Measurements from ENCODE around the gene RAMP3. TPM values are rescaled to one million over a fixed set of nuclear protein-coding genes. Genes with fewer than 3 reads are reported as not detected.
A peak's percentile ranks its signal among the peaks of the same experiment; 100 is the strongest.
"Not testable (repeated sequence)": the region's sequence is repeated elsewhere in the genome, so short reads cannot be mapped to it uniquely, and the experiment has no call there.

RAMP3 gene
- total and polyA plus RNA-seq, 2 donors (not counting 1 experiment from before 2014, with no cell fraction given): 0.17 TPM; not detected in 1

DNA sequence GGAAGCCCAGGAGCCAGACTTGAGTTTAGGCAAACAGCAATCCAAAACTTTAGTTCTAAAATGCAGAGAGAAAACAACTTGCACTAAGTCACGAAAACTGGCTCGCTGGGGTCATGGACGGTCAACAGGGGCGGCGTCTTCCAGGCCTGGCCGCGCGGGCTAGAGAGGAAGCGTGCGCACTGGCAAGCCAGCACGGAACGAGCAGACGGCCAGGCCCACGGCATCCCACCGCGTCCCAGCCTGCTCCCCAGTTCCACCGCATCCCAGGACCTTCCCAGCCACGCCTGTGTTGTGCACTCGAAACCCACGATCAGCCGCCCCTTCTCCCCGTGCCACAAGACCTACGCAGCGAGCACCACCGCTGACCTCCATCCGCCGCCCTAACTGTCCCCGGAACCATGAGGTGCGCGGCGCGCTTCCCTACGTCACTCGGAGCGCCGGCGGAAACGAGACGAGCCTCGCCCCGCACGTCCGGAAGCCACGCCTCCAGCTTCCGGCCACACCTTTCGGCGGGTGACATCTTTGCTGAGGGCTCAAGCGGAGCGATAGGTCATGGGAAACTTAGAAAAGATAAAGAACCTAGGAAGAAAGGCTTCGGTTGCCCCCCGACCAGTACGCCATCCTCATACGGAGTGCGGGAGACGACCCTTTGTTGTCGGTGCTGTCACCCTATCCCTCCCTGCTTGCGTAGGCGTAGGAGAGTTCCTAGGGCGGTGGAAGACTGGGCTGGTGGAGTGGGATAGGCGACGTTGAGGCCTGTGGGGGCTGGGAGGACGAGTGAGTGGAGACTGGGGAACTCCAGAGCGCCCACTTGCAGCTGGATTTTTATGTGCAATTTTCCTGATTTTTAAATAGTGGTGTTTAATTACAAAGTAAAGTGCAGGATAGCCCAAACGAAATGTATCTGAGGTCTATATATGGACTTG, 46.0 kb upstream of the RAMP3 start, which contains the start of gene TBRG4:
TBRG4 (minus strand) TSS at position 400 of the 926 bp plus-strand sequence. CDS start 2,460 bp downstream, outside the sequence.
- Histone ChIP-seq H4K20me1 (ENCODE audit: control insufficient read depth, extremely low read depth, insufficient read depth, low read length) (no peaks in the 10 kb centered on the region), H3K27ac (ENCODE audit: insufficient read depth, low read length) (peak within 1 kb of the TSS; percentile 95), H2AFZ (ENCODE audit: low read length) (peak within 1 kb of the TSS; percentile 97), H3K36me3 (ENCODE audit: control insufficient read depth, insufficient read depth, low read length) (peaks cover 11% of the 10 kb centered on the region), H3K79me2 (ENCODE audit: control insufficient read depth, insufficient read depth, low read length) (peaks cover 44% of the 10 kb centered on the region), H3K4me3 (replicated peaks in 1 of 4; ENCODE audit: control extremely low read depth in 1 of 4, insufficient read depth in 1 of 4, low read depth in 3 of 4, low read length in 4 of 4) (peak within 1 kb of the TSS; percentile 69 to 92 (median 90)), H3K27me3 (ENCODE audit: control insufficient read depth, insufficient read depth, low read length) (peaks cover 5% of the 10 kb centered on the region), H3K9ac (ENCODE audit: insufficient read depth, low read length) (peak within 1 kb of the TSS; percentile 92), H3K4me1 (ENCODE audit: control insufficient read depth, extremely low read depth, insufficient read depth, low read length) (peaks cover 7% of the 10 kb centered on the region), H3K4me2 (ENCODE audit: extremely low read depth, insufficient read depth, low read length) (peak within 1 kb of the TSS; percentile 69), H3K9me3 (ENCODE audit: control insufficient read depth, insufficient read depth, low read depth, low read length) (no peaks in the 10 kb centered on the region)
- peak; percentile 92 for DNase-seq (ENCODE audit: low read depth in 2 of 2)
- TF ChIP-seq EZH2 (IDR thresholded peaks at IDR 0.05; ENCODE audit: low read length, missing control alignments) (no peak), CTCF (conservative IDR thresholded peaks at IDR 0.05 in 1 of 2, IDR thresholded peaks at IDR 0.05 in 1 of 2; ENCODE audit: low read depth in 1 of 2, low read length in 2 of 2) (peak; percentile 29 to 42)

DNA sequence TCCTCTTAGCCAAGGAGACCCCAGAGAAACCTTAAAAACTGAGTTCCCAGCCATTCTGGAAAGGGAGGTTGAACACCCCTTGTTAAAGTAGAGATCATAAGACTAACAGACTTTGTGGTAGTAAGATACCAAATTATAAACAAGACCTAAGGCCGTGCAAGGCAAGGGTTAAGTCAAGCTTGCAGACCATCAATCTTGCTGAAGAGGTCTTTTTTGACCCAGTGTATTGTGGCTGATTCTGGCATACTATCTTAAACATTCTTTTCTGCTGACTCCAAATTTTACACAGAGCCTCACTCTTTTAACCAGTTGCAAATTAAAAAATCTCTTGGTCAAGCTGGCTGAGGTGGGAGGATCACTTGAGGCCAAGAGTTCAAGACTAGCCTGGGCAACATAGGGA, 44.9 kb upstream of the RAMP3 start:
- Histone ChIP-seq H3K9ac (ENCODE audit: insufficient read depth, low read length) (no peak overlapping the region), H3K4me1 (ENCODE audit: control insufficient read depth, extremely low read depth, insufficient read depth, low read length) (peaks cover 7% of the 10 kb centered on the region)

DNA sequence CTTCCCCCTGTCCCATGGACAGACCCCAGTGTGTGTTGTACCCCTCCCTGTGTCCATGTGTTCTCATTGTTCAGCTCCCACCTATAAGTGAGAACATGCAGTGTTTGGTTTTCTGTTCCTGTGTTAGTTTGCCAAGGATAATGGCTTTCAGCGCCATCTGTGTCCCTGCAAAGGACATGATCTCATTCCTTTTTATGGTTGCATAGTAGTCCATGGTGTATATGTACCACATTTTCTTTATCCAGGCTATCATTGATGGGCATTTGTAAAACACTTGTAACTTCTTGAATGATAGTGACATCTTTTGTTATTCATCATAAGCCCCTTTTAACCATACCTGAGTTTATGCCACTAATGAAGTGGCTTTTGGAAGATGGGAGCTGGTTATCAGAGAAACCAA, 43.3 kb upstream of the RAMP3 start:
- H3K4me2 ChIP-seq (ENCODE audit: extremely low read depth, insufficient read depth, low read length); H3K27ac ChIP-seq (ENCODE audit: insufficient read depth, low read length); H4K20me1 ChIP-seq (ENCODE audit: control insufficient read depth, extremely low read depth, insufficient read depth, low read length); H3K27me3 ChIP-seq (ENCODE audit: control insufficient read depth, insufficient read depth, low read length); DNase-seq (ENCODE audit: low read depth in 2 of 2); H3K9me3 ChIP-seq (ENCODE audit: control insufficient read depth, insufficient read depth, low read depth, low read length); H3K4me1 ChIP-seq (ENCODE audit: control insufficient read depth, extremely low read depth, insufficient read depth, low read length); H3K36me3 ChIP-seq (ENCODE audit: control insufficient read depth, insufficient read depth, low read length); H3K4me3 ChIP-seq (replicated peaks in 1 of 4; ENCODE audit: control extremely low read depth in 1 of 4, insufficient read depth in 1 of 4, low read depth in 3 of 4, low read length in 4 of 4); H2AFZ ChIP-seq (ENCODE audit: low read length); H3K9ac ChIP-seq (ENCODE audit: insufficient read depth, low read length): not testable (repeated sequence)
- peaks cover 21% of the 10 kb centered on the region for H3K79me2 ChIP-seq (ENCODE audit: control insufficient read depth, insufficient read depth, low read length)

More for the DNA sequence above, 44.9 kb upstream of the RAMP3 start:
- H3K27me3 ChIP-seq (ENCODE audit: control insufficient read depth, insufficient read depth, low read length): peaks cover 7% of the 10 kb centered on the region
- peaks cover 11% of the 10 kb centered on the region for H3K36me3 ChIP-seq (ENCODE audit: control insufficient read depth, insufficient read depth, low read length)
- no peak for TF ChIP-seq CTCF (conservative IDR thresholded peaks at IDR 0.05 in 1 of 2, IDR thresholded peaks at IDR 0.05 in 1 of 2; ENCODE audit: low read depth in 1 of 2, low read length in 2 of 2)
- TF ChIP-seq EZH2 (IDR thresholded peaks at IDR 0.05; ENCODE audit: low read length, missing control alignments): no peak
- peak overlapping the region; percentile 69 for H3K4me2 ChIP-seq (ENCODE audit: extremely low read depth, insufficient read depth, low read length)
- no peak overlapping the region for H3K27ac ChIP-seq (ENCODE audit: insufficient read depth, low read length)
- DNase-seq (ENCODE audit: low read depth in 2 of 2): peak; percentile 50 to 71
- H3K4me3 ChIP-seq (replicated peaks in 1 of 4; ENCODE audit: control extremely low read depth in 1 of 4, insufficient read depth in 1 of 4, low read depth in 3 of 4, low read length in 4 of 4): peak overlapping the region in 3 of 4 experiments; percentile 88 to 92 (median 91)
- no peaks in the 10 kb centered on the region for H3K9me3 ChIP-seq (ENCODE audit: control insufficient read depth, insufficient read depth, low read depth, low read length)
- no peaks in the 10 kb centered on the region for H4K20me1 ChIP-seq (ENCODE audit: control insufficient read depth, extremely low read depth, insufficient read depth, low read length)
- peaks cover 36% of the 10 kb centered on the region for H3K79me2 ChIP-seq (ENCODE audit: control insufficient read depth, insufficient read depth, low read length)
- H2AFZ ChIP-seq (ENCODE audit: low read length): no peak overlapping the region

Measured in fibroblast of lung (primary cell).